Tibial artery (tissue), 4 donors: ENCODE results near the gene TTC24.
"Not testable (repeated sequence)": the region's sequence is repeated elsewhere in the genome, so short reads cannot be mapped to it uniquely, and the experiment has no call there.

Experiments used
- DNase-seq, 2 donors: peaks; one replicate each; pipeline ENCODE4 v3.0.0-alpha.2; 2019
- H3K27ac ChIP-seq, 2 donors: fragments of 200-600 bp; sonication (generic) in 1 of 2; 1 replicate in 1 of 2; 2 replicates in 1 of 2; pipeline ENCODE4 v1.5.1; 2018 to 2019; ENCODE audit warnings: mild to moderate bottlenecking in 1 of 2
- H3K27me3 ChIP-seq, 2 donors: fragments of 200-600 bp; sonication (generic) in 1 of 2; one replicate each; pipeline versions ENCODE4 v1.5.1 to v1.6.0; 2016 to 2019
- H3K36me3 ChIP-seq, 3 donors: fragments of 200-600 bp; sonication (generic) in 2 of 3; one replicate each; pipeline ENCODE4 v1.5.1; 2016 to 2019; ENCODE audit warnings: mild to moderate bottlenecking in 2 of 3
- H3K4me1 ChIP-seq, 4 donors: fragments of 200-600 bp; sonication (generic) in 2 of 4; 1 replicate in 3 of 4; 2 replicates in 1 of 4; pipeline ENCODE4 v1.5.1; 2016 to 2019
- H3K4me3 ChIP-seq, 2 donors: fragments of 200-600 bp; sonication (generic) in 1 of 2; 1 replicate in 1 of 2; 2 replicates in 1 of 2; pipeline ENCODE4 v1.5.1; 2018 to 2019; ENCODE audit warnings: mild to moderate bottlenecking in 2 of 2
- H3K9me3 ChIP-seq, 3 donors: fragments of 200-600 bp; sonication (generic) in 1 of 3; one replicate each; pipeline ENCODE4 v1.5.1; 2016 to 2019
- intact Hi-C: fragments of 100-400 bp; cut with DNase I; formaldehyde crosslinking; loops from one replicate; pipeline ENCODE4 v1.15.0; 2023; ENCODE audit warnings: low total_unique reads
- TF ChIP-seq, protein P1 (sequence below), 2 experiments: fragments of 200-600 bp in 1 of 2; fragments of 450-650 bp in 1 of 2; IDR thresholded peaks; one replicate each; pipeline ENCODE4 v1.5.1; 2017 to 2019; ENCODE audit warnings: antibody characterized with exemption in 2 of 2, mild to moderate bottlenecking in 1 of 2, moderate library complexity in 1 of 2

Gene TTC24

DNA sequence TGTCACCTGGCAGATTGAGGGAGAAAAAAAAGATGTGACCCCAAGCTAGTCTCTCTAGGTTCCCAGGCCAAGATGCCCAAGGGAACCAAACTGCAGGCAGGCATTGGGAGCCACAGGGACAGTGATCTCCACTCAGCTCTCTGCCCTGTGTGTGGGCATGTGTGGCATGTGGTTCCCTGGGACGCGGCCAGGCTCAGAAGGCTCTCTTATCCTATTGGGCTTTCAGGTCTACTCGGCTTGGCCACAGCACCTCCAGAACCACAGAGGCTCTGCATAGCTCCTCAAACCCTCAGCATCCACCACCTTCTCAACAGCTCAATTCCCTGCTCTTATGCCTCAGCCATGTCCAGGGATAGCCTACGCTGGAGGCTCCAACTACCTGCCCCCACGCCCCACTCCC lies 29.2 kb upstream of the TTC24 start:
- no peak for DNase-seq

DNA sequence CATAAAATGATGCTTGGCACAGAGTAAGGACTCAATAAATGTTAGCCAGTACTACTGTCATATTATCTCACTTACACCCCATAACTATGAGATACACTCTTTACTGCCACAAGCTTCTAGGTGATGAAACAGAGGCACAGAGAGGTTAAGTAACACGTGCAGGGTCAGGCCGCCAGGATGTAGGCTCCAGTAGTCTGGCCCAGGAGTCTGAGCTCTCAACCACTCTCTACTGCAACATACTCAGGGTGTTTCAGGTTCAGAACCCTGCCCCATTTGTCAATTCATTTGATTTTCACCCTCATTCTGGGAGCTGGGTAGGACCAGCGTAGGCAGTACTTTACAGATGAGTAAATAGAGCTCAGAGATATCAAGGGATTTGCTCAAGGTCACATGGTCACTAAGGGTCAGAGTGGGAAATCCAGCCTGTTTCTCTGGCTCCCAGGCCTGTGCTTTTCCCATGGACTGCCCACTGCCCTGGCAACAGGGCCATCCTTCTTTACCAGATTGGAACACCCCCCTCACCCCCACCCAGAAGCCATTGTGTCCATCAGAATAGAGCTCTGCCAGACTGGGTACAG lies 28.4 kb upstream of the TTC24 start:
- Histone ChIP-seq H3K36me3 (no peaks in the 10 kb centered on the region), H3K4me1 (no peaks in the 10 kb centered on the region), H3K27me3 (no peaks in the 10 kb centered on the region), H3K9me3 (no peaks in the 10 kb centered on the region), H3K27ac (no peak overlapping the region), H3K4me3 (no peak overlapping the region)
- intact Hi-C loops, result no loop called here
- TF ChIP-seq, protein P1, sequence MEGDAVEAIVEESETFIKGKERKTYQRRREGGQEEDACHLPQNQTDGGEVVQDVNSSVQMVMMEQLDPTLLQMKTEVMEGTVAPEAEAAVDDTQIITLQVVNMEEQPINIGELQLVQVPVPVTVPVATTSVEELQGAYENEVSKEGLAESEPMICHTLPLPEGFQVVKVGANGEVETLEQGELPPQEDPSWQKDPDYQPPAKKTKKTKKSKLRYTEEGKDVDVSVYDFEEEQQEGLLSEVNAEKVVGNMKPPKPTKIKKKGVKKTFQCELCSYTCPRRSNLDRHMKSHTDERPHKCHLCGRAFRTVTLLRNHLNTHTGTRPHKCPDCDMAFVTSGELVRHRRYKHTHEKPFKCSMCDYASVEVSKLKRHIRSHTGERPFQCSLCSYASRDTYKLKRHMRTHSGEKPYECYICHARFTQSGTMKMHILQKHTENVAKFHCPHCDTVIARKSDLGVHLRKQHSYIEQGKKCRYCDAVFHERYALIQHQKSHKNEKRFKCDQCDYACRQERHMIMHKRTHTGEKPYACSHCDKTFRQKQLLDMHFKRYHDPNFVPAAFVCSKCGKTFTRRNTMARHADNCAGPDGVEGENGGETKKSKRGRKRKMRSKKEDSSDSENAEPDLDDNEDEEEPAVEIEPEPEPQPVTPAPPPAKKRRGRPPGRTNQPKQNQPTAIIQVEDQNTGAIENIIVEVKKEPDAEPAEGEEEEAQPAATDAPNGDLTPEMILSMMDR (IDR thresholded peaks at IDR 0.05), result no peak
- DNase-seq, result no peak

More for the DNA sequence above, 29.2 kb upstream of the TTC24 start:
- Histone ChIP-seq H3K4me3 (no peak overlapping the region), H3K27ac (no peak overlapping the region), H3K9me3 (no peaks in the 10 kb centered on the region), H3K27me3 (no peaks in the 10 kb centered on the region), H3K36me3 (no peaks in the 10 kb centered on the region), H3K4me1 (no peaks in the 10 kb centered on the region)
- TF ChIP-seq, protein P1 (IDR thresholded peaks at IDR 0.05), result no peak
- intact Hi-C loops, result no loop called here

DNA sequence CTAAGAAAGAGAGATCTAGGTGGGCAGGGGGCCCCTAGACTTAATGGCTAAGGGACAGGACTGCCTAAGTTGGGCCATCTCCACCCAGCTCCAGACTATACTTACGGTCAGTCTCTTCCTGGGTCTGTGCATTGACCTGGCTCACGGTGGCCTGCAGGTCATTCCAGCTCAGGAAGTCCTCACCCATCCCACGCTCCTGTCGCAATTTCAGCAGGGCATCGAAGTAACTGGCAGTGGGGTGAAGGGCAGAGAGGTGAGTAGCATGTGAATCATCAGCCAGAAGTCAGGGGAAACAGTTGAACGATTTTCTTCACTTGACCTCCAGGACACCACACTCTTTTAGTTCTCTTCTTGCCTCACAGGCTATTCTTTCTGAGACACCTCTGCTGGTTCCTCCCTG lies 27.7 kb upstream of the TTC24 start:
- DNase-seq, result no peak
- Histone ChIP-seq H3K9me3 (no peaks in the 10 kb centered on the region), H3K4me3 (no peak overlapping the region), H3K36me3 (no peaks in the 10 kb centered on the region), H3K27ac (no peak overlapping the region), H3K4me1 (no peaks in the 10 kb centered on the region), H3K27me3 (no peaks in the 10 kb centered on the region)
- intact Hi-C loops, result no loop called here
- TF ChIP-seq, protein P1 (IDR thresholded peaks at IDR 0.05), result no peak

DNA sequence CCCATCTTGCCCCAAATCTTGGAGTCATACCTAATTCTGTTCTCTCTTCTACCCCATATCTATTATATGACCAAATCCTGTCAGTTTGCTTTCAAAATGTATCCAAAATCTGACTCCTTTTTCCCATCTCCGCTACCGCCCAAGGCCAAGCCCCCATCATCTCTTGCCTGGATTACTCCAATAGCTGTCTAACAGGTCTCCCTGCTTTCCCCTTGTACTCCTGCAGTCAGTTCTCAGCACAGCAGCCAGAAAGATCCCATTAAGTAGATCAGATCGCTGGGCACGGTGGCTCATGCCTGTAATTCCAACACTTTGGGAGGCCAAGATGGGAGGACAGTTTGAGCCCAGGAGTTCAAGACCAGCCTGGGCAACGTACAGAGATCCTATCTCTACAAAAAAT lies 27.0 kb upstream of the TTC24 start:
- H3K36me3 ChIP-seq, result no peaks in the 10 kb centered on the region
- no peaks in the 10 kb centered on the region for H3K4me1 ChIP-seq
- TF ChIP-seq, protein P1 (IDR thresholded peaks at IDR 0.05), result no peak
- intact Hi-C loops, result no loop called here
- no peak for DNase-seq
- H3K27ac ChIP-seq, result no peak overlapping the region
- no peaks in the 10 kb centered on the region for H3K27me3 ChIP-seq
- no peaks in the 10 kb centered on the region for H3K9me3 ChIP-seq
- no peak overlapping the region for H3K4me3 ChIP-seq

DNA sequence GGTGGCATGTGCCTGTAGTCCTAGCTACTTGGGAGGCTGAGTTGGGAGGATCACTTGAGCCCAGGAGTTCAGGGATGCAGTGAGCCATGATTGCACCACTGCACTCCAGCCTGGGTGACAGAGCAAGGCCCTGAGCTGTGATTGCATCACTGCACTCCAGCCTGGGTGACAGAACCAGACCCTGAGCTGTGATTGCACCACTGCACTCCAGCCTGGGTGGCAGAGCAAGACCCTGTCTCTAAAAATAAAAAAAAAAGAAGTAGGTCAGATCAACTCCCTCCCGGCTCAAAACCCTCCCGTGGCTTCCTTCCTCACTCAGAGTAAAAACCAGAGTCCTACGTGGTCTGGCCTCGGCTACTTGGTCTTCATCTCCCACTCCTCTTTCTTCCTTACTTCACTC lies 26.6 kb upstream of the TTC24 start:
- intact Hi-C loops, H3K4me1 ChIP-seq, H3K4me3 ChIP-seq, H3K27me3 ChIP-seq, H3K36me3 ChIP-seq, H3K9me3 ChIP-seq, H3K27ac ChIP-seq: not testable (repeated sequence)
- DNase-seq, result peak; percentile 49 to 68

DNA sequence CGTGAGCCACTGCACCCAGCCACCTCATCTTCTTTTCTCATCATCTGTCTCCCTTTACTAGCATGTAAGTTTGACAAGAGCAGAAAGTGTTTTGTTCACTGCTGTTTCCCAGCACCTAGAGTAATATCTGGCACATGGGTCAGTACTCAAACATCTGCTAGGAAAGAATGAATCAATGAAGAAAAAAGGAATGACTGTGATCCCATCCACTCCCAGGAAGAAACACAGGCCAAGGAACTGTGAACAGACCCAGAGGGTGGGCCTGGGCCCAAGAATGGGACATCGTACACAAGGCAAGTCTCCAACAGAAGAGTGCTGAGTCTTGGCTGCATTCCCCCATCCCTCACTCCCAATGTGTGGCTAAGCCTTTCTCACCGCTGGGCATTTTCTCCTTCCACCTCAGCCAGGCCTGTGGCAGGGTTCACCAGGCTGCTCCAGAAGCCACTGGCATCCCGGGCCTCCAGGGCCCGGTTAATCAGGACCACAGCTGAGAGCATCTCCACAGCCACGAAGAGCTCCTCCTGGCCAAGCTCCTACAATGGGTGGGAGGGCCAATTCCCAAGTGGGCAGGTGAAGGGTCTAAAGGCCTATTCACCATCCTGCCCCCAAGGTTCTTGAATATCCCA lies 25.6 kb upstream of the TTC24 start:
- no peaks in the 10 kb centered on the region for H3K4me1 ChIP-seq
- no peak for DNase-seq
- no peak overlapping the region for H3K27ac ChIP-seq
- H3K27me3 ChIP-seq, result no peaks in the 10 kb centered on the region
- intact Hi-C loops, result no loop called here
- TF ChIP-seq, protein P1 (IDR thresholded peaks at IDR 0.05), result no peak
- no peaks in the 10 kb centered on the region for H3K9me3 ChIP-seq
- no peak overlapping the region for H3K4me3 ChIP-seq
- no peaks in the 10 kb centered on the region for H3K36me3 ChIP-seq
